ENCODE data around the gene TMC7.
"Not testable (repeated sequence)": the region's sequence is repeated elsewhere in the genome, so short reads cannot be mapped to it uniquely, and the experiment has no call there.

TMC7 gene

GRCh38 chr16:18979936-18980335 is 3.8 kb upstream of the TMC7 start:
- DNase-seq (ENCODE audit: low read depth in 2 of 2), result no peak

GRCh38 chr16:18984435-18985005 is 786 bp downstream of the TMC7 start:
- no peak for DNase-seq (ENCODE audit: low read depth in 2 of 2)

- not testable (repeated sequence) for DNase-seq (ENCODE audit: low read depth in 2 of 2)
Observed at GRCh38 chr16:18985256-18985655, 1.5 kb downstream of the TMC7 start.

- DNase-seq (ENCODE audit: low read depth in 2 of 2), result not testable (repeated sequence)
Observed at GRCh38 chr16:18991731-18992130, 8.0 kb downstream of the TMC7 start.

DNA sequence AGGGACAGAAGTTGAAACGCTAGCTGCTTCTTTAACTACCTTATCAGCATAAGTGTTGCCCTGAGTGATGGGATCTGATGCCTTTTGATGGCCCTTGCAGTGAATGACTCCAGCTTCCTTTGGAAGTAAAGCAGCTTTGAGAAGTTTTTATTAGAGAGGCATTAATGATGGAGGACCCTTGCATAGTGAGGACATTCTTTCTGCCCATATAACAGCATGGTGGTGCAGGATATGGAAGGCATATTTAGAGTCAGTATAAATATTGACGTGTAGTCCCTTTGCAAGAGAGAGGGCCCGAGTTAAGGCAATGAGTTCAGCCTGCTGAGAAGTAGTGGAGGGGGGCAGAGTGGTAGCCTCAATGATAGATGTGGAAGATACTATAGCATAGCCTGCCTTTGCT is 9.8 kb downstream of the TMC7 start:
- not testable (repeated sequence) for DNase-seq (ENCODE audit: low read depth in 2 of 2)

DNA sequence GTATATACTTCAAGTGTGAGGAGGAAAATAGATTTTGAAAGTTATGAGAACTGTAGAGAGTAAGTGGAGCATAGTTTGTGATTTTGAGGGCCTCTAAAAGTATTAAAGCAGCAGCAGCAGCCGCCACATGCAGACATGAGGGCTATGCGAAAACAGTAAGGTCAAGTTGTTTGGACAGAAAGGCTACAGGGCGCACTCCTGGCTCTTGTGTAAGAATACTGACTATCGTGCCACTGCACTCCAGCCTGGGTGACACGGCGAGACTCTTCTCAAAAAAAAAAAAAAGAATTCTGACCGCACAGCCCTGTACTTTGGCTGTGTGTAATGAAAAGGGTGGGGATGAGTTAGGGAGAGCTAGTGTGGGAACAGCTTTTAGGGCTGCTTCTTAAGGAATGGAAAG is 10.4 kb downstream of the TMC7 start:
- DNase-seq (ENCODE audit: low read depth in 2 of 2), result not testable (repeated sequence)

DNA sequence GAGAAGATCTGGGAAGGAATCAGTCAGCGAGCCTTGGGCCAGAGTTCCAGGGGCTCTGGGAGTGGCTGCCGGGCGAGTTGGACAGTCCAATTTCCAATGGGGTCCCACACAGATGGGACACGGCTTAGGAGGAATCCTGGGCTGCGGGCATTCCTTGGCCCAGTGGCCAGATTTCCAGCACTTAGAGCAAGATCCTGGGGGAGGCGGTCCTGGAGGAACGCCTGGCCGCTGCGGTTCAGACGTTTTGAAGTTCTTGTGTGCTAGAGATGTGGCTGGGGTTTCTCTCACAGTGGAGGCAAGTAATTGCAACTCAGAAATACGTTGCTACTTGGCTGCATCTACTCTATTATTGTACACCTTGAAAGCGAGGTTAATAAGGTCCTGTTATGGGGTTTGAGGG is 11.7 kb downstream of the TMC7 start:
- not testable (repeated sequence) for DNase-seq (ENCODE audit: low read depth in 2 of 2)

- not testable (repeated sequence) for DNase-seq (ENCODE audit: low read depth in 2 of 2)
Observed at GRCh38 chr16:18996536-18996935, 12.8 kb downstream of the TMC7 start.

DNA sequence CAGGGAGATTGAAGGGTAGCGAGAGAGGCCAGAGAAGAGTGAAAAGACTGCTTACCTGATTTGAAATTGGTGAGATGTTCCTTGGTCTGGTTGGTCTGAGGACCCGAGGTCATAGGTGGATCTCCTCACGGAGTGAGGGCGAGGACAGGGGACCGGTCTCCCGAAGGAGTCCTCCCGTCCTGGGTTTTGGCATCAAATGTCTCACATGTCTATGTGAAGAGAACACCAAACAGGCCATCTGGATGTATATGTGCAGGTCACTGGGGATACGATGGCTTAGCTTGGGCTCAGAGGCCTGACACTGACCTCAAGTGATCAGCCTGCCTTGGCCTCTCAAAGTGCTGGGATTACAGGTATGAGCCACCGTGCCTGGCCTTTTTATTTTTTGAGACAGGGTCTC is 13.3 kb downstream of the TMC7 start:
- DNase-seq (ENCODE audit: low read depth in 2 of 2), result not testable (repeated sequence)

DNA sequence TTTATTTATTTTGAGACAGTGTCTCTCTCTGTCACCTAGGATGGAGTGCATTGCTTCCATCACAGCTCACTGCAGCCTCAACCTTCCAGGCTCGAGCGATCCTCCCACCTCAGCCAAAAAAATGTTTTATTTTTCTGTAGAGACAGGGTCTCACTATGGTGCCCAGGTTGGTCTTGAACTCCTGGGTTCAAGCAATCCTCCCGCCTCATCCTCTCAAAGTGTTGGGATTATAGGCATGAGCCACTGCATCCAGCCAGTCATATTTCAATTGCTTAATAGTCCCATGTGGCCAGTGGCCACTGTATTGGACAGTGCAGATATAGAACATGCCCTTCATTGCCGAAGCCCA is 15.3 kb downstream of the TMC7 start:
- DNase-seq (ENCODE audit: low read depth in 2 of 2), result no peak

DNA sequence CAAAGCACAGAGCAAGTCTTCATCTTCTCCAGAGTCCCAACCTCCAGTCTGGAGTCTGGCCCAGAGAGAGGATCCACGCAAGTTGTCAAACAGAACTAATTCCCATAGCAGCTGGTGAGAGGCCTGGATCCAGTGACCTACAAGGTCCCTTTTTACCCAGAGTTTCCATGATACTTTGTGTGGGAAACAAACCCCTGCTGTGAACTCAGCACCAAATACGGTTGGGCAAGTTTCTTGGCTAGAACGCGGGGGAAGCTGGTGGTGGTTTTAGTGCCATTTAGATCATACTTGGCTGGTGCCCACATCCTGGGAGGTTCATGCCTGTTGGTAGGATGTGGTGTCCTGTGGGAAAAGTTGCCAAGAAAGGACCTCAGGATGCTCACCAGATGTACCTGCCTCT is 18.1 kb downstream of the TMC7 start:
- DNase-seq (ENCODE audit: low read depth in 2 of 2), result no peak

- DNase-seq (ENCODE audit: low read depth in 2 of 2), result no peak
Observed at GRCh38 chr16:19003935-19004334, 20.2 kb downstream of the TMC7 start.

- no peak for DNase-seq (ENCODE audit: low read depth in 2 of 2)
Observed at GRCh38 chr16:19005561-19006445, 22.1 kb downstream of the TMC7 start.

DNA sequence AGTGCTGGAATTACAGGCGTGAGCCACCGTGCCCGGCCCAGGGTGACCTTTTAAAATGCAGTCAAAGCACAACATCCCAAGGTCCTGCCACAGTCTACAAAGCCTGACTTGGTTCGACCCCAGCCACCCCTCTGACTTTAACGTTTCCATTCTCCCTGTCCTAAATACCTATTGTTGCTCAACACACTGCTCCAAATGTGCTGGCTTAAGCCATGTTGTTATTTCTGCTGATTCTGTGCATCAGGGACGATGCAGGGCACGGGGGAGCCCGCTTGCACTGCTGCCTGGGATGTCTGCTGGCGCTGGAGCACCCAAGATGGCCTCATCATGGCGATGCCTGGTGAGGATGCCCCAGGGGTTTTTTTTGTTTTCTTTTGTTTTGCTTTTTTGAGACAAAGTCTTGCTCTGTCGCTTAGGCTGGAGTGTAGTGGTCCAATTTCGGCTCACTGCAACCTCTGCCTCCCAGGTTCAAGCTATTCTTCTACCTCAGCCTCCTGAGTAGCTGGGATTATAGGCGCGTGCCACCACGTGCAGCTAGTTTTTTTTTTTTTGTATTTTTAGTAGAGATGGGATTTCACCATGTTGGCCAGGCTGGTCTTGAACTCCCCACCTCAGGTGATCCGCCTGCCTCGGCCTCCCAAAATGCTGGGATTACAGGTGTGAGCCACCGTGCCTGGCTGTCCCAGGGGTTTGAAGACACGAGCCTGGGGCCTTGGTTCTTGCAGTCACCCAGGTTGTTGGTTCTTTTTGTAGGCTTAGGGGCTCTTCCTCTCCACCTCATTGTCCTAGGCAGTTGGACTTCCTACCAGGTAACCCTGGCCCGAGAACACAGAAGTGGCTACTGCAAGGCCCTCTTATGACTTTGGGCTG is 22.9 kb downstream of the TMC7 start:
- no peak for DNase-seq (ENCODE audit: low read depth in 2 of 2)

GRCh38 chr16:19008245-19009169 is 24.8 kb downstream of the TMC7 start:
- DNase-seq (ENCODE audit: low read depth in 2 of 2), result no peak

DNA sequence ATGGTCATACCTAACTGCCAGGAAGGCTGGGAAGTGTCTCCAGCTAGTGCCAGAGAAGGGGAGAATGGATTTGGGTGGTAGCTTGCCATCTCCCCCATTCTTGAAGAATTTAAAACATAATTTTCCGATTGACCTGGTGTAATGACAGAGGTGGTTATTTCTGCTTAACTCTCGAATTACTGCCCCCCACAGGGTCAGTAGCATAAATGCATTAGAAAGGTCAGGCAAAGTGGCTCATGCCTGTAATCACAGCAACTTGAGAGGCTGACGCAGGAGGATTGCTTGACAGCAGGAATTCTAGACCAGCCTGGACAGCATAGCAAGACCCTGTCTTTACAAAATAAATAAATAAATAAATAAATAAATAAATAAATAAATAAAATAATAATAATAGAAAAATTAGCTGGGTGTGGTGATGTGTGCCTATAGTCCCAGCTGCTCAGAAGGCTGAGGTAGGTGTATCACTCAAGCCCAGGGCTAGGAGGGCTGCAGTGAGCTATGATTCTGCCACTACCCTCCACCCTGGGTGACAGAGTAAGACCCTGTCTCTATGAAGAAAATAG is 27.5 kb downstream of the TMC7 start:
- DNase-seq (ENCODE audit: low read depth in 2 of 2), result no peak

GRCh38 chr16:19014461-19014860 is 30.7 kb downstream of the TMC7 start:
- no peak for DNase-seq (ENCODE audit: low read depth in 2 of 2)

DNA sequence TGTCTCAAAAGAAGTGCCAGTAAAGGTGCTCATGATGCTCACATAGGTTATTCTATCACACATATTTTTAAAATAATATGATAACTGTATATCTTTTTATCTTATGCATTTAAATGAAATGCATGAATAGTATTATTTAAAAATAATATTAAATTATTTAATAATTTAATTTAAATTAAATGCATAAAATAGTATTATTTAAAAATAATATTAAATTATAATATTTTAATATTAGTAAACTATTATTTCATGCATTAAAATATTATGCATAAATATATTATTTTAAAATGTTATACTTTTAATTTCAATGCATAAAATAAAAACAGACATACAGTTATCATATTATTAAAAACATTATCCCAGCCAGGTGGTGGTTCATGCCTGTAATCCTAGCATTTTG is 33.4 kb downstream of the TMC7 start:
- no peak for DNase-seq (ENCODE audit: low read depth in 2 of 2)

GRCh38 chr16:19020689-19021088 is 37.0 kb downstream of the TMC7 start:
- DNase-seq (ENCODE audit: low read depth in 2 of 2), result no peak

DNA sequence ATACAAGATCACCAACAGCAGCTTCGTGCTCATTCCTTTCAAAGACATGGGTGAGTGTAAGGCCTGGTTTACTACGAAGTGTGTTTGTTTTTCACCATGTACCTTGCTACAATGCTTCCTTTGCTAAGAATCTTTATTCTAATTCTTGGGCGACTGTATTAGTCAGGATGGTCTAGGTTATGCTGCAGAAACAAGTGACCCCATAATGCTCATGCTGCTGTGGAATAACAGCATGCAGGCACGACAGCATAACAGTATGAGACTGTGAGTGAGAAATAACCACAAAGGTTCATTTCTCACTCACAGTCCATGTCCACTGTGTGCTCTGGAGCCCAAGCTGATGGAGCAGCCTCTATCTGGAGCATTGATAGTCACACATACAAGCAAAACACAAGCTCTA is 38.0 kb downstream of the TMC7 start:
- DNase-seq (ENCODE audit: low read depth in 2 of 2), result no peak

DNA sequence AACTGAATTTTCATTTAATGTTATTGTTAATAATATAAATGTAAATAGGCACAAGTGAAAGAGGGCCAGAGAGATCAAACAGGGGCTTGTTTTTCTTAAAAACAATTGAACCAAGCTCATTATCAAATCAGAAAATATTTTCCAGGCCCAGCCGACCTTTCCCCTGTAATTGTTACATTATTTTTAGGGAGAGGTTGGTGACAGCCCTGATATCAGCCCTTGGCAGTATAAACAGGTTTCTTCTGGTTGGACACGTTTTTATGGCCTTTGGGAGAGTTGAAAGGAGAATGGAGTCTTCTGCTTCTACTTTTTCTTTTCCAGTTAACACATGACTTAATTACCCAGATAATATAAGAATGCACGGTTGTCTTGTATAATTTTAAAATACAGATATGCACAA is 43.7 kb downstream of the TMC7 start:
- DNase-seq (ENCODE audit: low read depth in 2 of 2), result no peak
